AG08395 (cell line): Measurements from ENCODE around the gene NWD2.
"Not testable (repeated sequence)": the region's sequence is repeated elsewhere in the genome, so short reads cannot be mapped to it uniquely, and the experiment has no call there.

ENCODE experiments used
- DNase-seq: peaks from one replicate; pipeline ENCODE4 v3.0.0; 2012; ENCODE audit warnings: mixed read lengths, low spot score

Gene NWD2, protein sequence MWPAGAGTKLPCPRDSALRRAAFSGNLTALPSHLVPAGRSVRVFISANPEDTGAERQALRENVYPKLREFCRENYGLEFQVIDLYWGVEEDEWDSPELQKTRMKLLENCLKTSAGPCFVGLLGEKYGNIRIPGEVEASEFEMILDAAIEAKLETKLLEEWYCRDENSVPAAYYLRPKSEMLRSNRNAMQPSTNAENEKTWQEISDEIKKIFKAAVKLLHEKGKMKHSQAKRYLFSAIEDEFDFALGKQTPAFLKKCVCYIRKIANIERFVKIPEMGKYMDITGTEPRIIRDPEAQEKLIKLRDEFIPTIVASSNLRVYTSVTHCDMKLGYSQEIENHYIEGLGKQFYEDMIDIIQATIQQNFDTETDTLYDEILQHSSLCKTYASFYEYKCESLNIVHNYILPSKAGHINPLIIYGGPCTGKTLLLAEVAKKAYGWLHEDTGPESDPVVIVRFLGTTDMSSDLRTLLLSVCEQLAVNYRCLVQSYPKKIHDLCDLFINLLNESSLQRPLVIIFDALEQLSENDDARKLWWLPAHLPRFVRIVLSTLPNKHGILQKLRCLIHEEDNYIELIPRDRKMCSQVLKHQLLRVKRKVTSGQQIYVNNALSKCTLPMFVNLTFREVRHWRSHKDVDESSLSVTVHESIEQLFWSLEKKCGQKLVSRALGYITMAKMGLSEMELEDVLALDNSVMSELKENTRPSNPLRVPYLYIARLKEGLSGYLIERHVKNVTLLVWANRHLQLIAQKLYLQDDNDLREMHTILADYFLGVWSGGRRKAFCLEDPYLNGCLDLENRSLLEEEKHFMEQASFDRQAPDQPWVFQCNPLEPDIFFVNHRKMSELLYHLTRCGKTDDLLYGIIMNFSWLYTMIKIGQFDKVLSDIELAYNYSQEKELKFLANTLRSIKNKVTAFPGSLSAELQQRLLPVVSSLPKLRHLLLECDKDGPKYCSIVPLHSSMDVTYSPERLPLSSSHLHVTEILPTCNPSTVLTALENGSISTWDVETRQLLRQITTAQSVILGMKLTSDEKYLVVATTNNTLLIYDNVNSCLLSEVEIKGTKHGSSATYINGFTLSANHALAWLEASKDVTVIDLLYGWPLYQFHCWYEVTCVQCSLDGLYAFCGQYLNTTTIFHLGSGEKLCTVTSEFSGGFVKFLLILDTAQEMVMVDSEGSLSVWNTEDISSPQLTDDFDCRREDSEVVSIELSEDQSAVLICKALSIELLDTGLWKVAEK (N-terminal part only)

DNA sequence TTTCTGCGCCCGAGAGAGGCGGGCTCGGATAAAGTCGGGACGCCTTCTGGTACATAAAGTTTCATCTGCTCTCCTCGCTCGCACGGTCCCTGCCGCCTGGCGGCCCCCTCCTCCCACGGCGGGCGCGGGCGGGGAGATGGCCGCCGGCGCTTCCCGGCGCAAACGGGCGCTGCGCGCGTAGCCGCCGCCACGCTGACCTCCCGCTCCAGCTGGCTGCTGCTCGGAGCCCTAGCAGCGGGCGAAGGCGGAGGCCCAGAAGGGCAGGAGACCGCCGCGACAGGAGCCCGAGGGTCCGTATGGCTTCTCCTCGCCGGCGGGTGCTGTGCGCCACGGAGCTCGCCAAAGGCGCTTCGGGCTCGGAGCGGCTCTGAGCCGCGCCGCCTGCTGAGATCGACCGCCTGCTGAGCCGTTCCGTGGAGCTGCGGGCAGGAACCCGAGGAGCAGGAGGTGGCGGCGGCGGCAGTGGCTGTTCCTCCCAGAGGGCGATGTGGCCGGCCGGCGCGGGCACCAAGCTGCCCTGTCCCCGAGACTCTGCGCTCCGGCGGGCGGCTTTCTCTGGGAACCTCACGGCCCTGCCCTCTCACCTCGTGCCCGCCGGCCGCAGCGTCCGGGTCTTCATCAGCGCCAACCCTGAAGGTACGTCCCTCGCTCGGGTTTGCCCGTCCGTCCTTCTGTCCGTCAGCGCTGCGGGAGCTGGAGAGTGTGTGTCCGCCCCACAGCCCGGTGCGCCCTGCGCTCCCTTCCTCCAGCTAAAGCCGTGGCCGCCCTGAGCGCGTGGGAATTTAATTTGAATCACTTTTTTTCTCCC, at the start of gene NWD2:
NWD2 (plus strand) TSS at position 161 of the 808 bp plus-strand sequence; CDS start at position 486, 325 bp downstream.
- no peak for DNase-seq

DNA sequence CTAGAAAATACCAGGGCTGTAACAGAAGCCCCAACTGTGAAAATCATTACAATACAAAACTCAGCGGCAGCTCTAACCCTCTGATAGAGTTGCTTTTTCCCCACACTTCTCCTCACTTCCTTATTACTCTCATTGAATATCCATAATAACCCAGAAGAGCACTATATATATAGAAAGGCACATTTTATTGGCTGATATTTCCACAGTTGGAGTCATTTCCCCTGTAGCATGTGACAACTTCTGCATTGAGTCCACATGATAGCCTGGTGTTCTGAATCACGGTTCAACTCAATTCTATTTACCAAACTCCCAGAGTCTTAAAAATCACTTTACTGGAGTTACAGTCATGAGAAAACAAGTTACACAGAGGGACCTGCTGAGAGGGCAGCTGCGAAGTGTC, 46.6 kb upstream of the NWD2 start:
- DNase-seq, result no peak

DNA sequence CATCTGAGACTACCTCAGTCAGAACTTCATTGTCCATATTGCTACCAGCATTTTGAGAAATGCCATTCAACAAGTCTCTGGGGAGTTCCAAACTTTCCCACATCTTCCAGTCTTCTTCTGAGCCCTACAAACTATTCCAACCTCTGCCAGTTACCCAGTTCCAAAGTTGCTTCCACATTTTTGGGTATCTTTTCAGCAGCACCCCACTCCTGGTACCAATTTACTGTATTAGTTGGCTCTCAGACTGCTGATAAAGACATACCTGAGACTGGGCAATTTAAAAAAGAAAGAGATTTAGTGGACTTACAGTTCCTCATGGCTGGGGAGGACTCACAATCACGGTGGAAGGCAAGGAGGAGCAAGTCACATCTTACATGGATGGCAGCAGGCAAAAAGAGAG, 39.8 kb upstream of the NWD2 start:
- not testable (repeated sequence) for DNase-seq

DNA sequence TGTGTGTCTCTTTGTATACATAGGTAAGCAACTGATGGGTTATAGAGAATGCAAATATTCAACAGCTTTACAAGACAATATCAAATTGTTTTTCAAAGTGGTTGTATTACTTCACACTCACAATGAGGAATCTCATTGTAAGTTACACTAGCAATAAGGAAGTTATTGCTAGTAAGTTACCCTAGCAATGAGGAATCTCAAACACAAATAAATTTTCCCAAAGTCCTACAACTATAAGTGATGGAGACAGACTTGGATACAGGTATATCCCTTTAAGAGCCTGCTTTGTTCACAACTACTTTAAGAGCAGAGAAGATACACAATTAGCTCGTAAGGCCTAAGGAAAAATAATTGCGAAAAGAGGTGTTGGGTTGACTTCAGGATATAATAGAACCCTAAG, 28.3 kb upstream of the NWD2 start:
- no peak for DNase-seq

DNA sequence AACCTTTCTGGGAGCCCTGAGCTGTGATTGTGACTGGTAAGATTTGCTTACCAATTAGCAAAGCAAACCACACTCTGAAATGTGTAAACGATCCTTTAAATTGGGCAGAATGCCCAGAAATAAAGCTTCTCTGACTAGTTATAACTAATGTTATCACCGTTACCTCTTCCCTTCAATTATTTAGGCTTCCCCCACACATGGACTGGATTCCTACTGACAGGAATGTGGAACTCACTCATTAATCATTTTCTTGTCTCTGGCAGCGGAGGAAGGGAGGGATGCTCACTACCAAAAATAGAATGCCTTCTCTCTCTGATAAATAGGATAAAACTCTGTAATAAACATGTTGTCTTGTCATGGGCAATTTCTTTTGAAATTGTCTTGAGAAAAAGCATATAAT, 25.3 kb upstream of the NWD2 start:
- DNase-seq, result no peak

DNA sequence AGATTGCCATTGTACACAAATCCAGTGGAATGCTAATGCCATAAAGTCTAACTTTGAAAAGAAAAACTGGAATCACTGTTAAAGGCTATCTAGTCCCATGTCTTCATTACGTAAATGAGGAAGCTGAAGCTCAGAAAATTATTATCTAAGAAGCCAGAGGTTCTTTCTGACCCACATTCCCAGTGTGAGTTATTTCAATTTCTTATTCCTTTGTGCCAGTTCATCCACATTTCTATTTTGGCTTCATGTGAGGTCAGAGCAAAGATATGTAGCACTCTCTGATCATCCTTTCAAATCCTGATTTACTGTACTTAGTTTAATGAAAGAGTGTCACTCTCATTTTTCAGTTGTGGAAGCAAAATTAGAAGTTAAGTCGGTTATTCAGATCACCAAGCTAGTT, 24.6 kb upstream of the NWD2 start:
- no peak for DNase-seq

DNA sequence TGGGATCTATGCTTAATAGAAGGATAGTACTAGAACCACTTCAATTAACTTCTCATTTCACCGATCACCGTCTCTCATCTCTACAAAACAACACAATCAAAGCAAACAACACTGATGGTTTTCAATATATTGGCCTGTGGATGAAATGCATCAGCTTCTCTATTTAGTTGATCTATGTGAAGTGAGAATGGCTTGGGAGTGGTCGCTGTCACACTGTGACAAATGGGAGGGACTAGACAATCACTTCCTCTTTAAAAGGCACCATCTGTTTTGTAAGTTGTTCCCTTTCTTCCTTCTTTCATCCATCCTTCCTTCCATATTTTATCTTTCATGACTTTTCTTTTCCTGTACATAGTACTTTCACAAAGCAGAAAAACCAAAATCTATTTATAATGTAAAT, 23.9 kb upstream of the NWD2 start:
- DNase-seq, result no peak

DNA sequence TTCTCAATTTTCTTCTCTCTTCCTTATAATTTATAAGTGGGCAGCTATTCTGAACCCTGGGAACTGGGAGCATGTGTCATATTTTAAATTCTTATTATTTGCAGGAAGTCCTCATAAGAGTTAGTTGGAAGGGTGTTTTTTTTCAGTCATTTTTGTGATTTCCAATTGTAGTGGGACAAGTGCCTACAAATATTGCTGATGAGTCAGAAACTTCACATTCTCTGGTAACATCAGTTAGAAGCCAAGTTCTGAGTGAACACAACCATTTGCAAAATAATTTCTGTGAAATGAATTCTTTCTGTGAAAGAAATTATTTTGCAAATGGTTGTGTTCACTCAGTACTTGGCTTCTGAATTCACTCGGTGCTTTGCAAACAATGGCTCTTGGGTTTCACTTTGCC, 20.8 kb upstream of the NWD2 start:
- no peak for DNase-seq

DNA sequence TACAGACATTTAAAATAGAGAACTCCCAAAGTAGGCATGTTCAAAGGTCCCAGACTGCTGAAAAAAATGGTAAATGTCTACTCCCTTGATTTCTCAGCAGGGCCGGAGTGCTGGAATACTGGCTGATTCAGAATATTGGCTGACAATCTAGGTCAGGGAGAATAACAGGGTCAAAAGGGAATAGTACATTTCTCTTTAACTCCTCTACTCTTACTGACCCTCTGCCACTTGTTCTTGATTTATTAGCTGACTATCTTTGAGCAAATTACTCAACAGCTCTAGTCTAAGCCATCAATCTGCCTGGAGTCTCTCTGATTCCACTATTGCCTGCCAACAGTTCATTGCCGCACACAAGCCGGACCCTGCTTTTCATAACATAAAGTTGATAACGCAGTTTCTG, 19.7 kb upstream of the NWD2 start:
- DNase-seq, result no peak

DNA sequence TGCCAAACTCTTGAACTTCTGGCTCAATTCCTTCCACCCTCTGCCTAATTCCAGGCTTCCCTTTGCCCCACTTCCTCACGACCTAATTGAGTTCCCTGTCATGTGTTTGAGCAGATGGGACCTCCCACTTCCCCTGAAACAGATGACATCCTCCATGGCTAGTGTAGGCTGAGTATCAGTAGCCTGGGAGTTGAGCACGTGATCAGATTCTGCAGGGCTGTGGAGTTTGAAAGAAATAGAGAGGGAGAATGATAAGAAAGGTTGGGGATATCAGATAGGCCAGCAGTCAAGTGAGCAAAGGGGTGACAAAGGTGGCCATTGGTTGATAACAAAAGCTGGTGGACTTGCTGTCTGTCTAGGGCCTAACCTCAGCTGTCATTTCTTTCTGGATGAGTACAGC, 18.8 kb upstream of the NWD2 start:
- DNase-seq, result no peak

DNA sequence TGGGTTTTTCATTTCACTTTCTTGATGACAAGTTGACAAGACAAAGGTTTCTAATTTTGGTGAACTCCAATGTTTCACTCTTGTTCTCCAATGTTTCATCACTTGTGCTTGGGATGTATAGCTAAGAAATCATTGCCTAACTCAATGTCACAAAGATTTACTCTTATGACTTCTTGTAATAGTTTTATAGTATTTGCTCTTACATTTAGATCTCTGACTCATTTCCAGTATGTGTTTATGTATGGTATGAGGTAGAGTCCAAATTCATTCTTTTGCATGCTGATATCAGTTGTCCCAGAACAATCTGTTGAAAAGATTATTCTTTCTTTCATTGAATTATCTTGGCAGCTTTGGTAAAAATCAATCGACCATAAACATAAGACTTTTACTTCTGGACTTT, 12.2 kb upstream of the NWD2 start:
- DNase-seq, result no peak

DNA sequence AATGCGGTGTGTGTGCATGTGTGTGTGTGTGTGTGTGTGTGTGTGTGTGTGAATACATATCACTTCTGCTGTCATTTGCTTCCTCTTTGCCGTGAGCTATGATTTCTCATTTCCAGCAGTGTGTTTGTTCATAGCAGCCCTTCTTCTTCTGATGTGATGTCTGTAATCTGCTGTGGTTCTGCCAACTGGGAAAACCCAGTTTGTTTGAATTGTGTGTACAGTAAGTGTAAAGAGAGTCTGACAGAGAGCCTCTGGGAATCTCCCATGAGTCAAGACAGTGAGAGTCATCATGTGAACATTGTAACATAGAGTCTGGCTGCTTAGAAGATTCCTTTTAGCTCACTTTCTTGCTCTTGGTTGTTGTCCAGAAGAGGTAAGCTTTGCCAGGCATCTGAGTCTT, 8.4 kb upstream of the NWD2 start:
- no peak for DNase-seq

DNA sequence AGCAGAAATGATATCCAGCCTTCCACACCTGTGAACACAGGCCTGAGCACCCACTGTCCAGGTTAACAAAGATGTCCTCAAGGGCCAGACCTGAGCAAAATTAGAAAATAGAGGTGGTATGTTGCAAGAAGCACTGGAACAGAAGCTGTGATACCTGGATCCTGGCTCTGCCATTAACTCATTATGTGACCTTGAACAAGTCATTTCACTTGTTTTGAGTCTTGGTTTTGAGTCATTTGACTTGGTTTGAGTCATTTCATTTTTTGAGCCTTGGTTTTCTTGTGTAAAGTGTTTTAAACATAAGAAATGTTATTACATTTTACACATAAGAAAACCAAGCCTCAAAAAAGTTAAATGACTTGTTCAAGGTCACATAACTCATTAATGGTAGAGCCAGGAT, 2.9 kb upstream of the NWD2 start:
- no peak for DNase-seq

DNA sequence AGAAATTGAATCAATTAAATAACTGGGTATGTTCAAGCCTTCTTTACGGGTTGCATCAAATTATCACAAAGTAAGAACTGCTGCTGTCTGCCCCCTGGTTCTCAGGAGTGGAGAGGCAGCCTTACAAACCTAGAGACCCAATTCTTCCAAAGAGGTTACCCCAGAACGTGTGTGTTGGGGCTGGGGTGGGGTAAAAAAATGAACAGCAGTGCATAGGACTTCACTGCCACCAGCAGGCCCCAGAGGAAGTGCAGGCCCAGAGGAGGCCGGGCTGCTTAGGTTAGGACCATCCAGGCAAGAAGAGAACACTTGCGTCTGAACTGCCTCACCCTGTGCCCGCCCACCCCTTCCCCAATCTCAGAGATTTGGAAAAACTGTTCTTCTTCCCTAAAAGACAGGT, 1.5 kb upstream of the NWD2 start:
- DNase-seq, result no peak

DNA sequence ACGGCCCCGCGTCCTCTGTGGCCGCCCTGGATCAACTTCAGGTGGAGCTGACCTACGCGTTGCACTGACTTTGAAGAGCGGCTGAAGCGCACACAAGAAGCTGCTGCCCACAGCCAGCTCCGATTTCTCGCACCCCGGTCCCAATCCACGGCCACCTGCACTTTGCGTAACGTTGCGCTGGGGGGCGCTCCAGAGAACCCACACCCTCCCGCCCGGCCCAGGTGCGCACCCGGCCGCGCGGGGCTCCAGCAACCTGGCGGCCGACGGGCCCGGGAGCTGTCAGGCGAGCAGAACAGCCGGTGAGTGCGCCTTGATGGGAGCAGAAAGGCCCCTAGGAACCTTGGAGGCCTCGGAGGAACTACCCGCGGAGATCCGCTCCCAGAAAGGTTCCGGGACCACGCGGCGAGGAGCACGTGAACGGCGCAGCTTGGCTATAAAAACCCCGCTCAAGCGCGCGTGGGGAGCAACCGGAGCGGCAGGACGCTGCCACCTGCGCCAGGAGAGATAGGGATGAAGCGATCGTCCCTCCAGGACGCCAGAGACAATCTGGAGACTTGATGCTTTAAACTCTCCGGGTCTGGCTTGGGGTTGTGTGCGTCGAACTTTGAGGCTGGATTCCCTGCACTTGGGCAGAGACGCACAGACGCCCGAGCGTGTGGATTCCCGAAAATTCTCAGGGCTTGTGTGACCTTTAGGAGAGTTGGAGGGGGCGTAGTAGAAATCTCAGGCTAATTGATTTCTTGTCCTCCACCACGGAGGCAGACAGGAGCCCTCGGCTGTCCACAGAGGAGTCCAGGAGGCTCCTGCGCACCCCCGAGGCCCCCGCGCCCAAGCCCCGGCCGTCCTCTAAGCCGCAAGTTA, 591 bp upstream of the NWD2 start:
- DNase-seq, result no peak

DNA sequence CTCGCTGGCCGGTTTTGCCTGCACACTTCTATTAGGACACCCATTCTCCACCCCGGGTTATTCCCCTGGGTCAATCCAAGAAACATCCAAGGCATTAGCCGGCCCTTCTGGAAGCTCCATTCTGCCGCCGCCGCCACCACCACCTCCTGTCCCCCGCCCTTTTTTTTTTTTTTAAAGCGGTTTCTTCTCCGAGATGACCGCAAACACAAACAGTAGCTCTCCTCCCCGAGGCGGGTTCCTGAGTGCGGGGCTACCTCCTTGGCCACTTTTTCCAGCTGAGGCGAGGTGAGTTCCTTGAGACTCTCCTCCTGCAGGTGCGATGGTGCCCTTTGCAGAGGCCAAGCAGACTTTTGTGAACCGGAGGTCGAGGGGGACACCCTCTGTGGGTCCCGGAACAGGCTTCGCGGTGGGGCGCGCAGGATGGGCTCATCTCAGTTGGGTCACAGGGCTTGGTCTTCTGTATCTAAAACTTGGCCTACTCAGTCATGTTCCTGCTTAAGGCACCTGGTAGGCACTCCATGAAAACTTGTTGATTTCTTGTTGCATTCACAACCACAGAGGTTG, 930 bp downstream of the NWD2 start:
- DNase-seq, result no peak

DNA sequence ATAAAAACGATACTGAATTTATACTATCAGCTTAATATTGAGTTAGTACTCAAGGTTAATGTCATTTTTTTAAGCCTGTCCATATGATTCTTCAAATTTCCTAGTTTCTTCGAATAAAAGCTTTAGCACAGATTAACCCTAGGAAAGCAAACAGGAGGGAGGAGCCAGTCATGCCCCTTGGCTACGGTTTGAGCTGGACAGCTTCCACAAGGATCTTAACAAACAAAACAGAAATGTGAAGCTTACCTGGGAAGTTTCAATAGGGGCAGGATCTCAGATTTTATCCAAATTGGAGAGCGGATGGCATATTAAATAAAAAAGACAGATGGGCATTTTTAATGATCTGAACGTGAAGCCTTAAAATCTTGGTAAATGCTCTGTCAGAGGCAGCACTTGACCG, 2.3 kb downstream of the NWD2 start:
- no peak for DNase-seq

DNA sequence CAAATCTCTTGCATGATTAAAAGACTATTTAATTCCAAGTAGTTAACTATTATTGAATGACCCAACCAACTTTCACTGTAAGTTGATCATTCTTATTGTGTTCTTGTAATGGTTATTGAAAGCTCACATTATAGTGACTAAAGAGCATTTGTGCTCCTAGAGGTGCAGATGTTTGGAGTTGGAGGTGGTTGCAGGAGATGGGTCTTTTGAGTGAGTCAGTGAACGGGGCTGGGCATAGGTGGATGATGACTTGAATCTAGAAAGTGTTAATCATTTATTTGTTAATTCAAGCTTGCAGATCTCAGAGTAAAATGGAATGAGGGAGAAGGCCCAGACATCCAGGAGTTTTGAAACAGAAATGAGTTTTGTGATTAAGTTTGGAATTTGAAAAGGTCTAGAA, 13.7 kb downstream of the NWD2 start:
- DNase-seq, result no peak

DNA sequence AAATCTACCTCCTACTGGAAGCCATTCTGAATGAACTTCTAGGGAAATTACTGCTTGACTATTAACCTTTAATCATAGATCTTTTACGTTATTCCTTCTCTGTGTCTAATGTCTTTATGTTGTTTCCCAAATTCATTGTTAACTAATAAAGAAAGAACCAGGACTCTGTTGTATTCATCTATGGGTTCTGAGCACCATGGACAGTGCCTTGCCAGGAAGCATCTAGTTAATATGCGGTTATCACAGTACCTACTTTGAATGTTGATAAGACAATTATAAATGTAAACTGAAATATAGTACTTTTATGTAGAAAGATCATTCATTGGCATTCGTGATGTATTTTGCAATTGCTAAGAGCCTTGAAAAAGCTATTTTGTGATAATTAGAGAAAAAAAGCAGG, 23.8 kb downstream of the NWD2 start:
- DNase-seq, result no peak

DNA sequence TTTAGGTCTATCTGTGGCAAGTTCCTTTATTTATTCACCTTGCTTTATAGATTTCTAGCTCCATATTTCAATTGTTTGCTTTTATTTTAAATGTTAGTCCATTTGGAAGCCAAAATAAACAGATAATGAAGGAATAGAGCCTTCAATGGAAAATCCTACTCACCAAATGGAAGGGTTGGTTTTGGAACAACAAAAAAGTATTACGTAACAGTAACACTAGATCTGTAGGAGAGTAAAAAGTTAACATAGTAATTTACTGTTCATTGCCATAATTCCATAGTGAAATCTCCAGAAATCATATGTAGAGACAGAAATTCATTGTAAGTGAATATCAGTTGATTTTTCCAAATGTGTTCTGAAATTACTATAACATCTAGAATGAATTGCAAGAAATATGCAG, 34.6 kb downstream of the NWD2 start:
- no peak for DNase-seq
